DND-41 (cell line): Measurements from ENCODE around the gene TMCC1.

Experiments used
- ATAC-seq: fragments of 200-7000 bp; cut with Tn5 transposase; 3 replicates; pipeline ENCODE4 v1.9.1; 2021; ENCODE audit warnings: low read depth; ENCODE audit not compliant: insufficient read depth
- DNase-seq: peaks from one replicate; pipeline ENCODE4 v3.0.0-alpha.2; 2020
- H2AFZ ChIP-seq: 2 replicates; pipeline ENCODE4 v1.6.0; 2012; ENCODE audit warnings: low read depth, low read length
- H3K27ac ChIP-seq: 2 replicates; pipeline ENCODE4 v1.5.1; 2012; ENCODE audit warnings: low read length, inconsistent platforms
- H3K27me3 ChIP-seq: fragments of 200-600 bp; sonication (generic); 2 replicates; pipeline ENCODE4 v1.6.0; 2012; ENCODE audit warnings: low read length, mild to moderate bottlenecking, inconsistent platforms; ENCODE audit not compliant: insufficient read depth, poor library complexity
- H3K36me3 ChIP-seq: 2 replicates; pipeline ENCODE4 v1.5.1; 2012; ENCODE audit warnings: low read length, inconsistent platforms; ENCODE audit not compliant: insufficient read depth
- H3K4me1 ChIP-seq: 2 replicates; pipeline ENCODE4 v1.5.1; 2012; ENCODE audit warnings: mild to moderate bottlenecking, low read length; ENCODE audit not compliant: insufficient read depth
- H3K4me2 ChIP-seq: 2 replicates; pipeline ENCODE4 v1.6.0; 2012; ENCODE audit warnings: mild to moderate bottlenecking, moderate library complexity, low read length, inconsistent platforms; ENCODE audit not compliant: insufficient read depth
- H3K4me3 ChIP-seq, 2 experiments: fragments of 200-600 bp in 1 of 2; shearing (Covaris generic) in 1 of 2; 2 replicates each; pipeline ENCODE4 v1.5.1; 2012 to 2016; ENCODE audit warnings: inconsistent platforms in 2 of 2, low read length in 2 of 2, mild to moderate bottlenecking in 2 of 2, low read depth in 1 of 2, moderate library complexity in 1 of 2
- H3K79me2 ChIP-seq: 2 replicates; pipeline ENCODE4 v1.6.0; 2012; ENCODE audit warnings: low read length, inconsistent platforms; ENCODE audit not compliant: insufficient read depth
- H3K9ac ChIP-seq: 2 replicates; pipeline ENCODE4 v1.6.0; 2012; ENCODE audit warnings: low read depth, mild to moderate bottlenecking, inconsistent platforms, low read length, moderate library complexity
- H3K9me3 ChIP-seq: 2 replicates; pipeline ENCODE4 v1.5.1; 2012; ENCODE audit warnings: low read length, moderate library complexity, mild to moderate bottlenecking, inconsistent platforms; ENCODE audit not compliant: insufficient read depth, severe bottlenecking
- H4K20me1 ChIP-seq: 2 replicates; pipeline ENCODE4 v1.6.0; 2012; ENCODE audit warnings: low read length; ENCODE audit not compliant: insufficient read depth
- EZH2 ChIP-seq: IDR thresholded peaks from 3 replicates; pipeline ENCODE4 v1.6.1; 2012; ENCODE audit warnings: borderline replicate concordance, low read depth, mild to moderate bottlenecking, moderate library complexity, low read length, inconsistent platforms; ENCODE audit not compliant: severe bottlenecking
- TF ChIP-seq, protein P1 (sequence below): IDR thresholded peaks from 2 replicates; pipeline ENCODE4 v1.5.1; 2012; ENCODE audit warnings: borderline replicate concordance, low read length, moderate library complexity, mild to moderate bottlenecking; ENCODE audit not compliant: poor library complexity, severe bottlenecking; ENCODE audit errors: extremely low read depth

The TMCC1 gene

DNA sequence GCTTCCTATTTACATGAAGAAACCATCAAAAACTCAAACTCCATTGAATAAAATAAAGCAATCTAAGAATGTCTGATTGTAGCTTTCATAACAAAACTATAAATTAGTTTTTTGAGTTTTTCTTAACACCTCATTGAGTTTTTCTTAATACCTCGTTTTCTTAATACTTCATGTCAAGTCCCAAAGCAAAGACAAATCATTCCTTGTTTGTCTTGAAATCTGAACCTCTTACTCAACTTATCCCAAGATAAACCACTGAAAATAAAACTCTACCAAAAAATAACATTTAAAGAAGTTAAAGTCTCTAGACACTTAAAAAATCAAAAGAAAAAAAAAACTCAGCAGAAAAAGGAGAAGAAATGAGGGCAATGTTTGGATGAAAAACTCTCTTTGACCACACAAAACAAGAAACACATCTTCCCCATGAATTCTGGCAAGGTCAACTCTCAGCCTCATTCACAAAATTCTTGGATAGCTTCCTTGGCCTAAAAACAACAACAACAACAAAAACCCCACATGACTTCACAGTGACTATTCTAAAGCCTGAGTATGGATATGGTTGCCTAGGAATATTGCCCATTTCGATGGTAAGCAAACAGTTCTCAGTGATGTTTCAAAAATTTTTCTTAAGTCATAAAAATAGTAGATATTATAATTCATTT lies 38.2 kb downstream of the TMCC1 start:
- Histone ChIP-seq H2AFZ (no peak overlapping the region), H3K27me3 (no peaks in the 10 kb centered on the region), H3K36me3 (peaks cover 35% of the 10 kb centered on the region), H4K20me1 (no peaks in the 10 kb centered on the region), H3K9ac (no peak overlapping the region), H3K4me1 (no peaks in the 10 kb centered on the region), H3K79me2 (peaks cover 52% of the 10 kb centered on the region), H3K27ac (no peak overlapping the region), H3K9me3 (peaks cover 3% of the 10 kb centered on the region), H3K4me3 (no peak overlapping the region), H3K4me2 (no peak overlapping the region)
- DNase-seq (no peak), ATAC-seq (no peak)
- no peak for TF ChIP-seq EZH2
- TF ChIP-seq, protein P1, sequence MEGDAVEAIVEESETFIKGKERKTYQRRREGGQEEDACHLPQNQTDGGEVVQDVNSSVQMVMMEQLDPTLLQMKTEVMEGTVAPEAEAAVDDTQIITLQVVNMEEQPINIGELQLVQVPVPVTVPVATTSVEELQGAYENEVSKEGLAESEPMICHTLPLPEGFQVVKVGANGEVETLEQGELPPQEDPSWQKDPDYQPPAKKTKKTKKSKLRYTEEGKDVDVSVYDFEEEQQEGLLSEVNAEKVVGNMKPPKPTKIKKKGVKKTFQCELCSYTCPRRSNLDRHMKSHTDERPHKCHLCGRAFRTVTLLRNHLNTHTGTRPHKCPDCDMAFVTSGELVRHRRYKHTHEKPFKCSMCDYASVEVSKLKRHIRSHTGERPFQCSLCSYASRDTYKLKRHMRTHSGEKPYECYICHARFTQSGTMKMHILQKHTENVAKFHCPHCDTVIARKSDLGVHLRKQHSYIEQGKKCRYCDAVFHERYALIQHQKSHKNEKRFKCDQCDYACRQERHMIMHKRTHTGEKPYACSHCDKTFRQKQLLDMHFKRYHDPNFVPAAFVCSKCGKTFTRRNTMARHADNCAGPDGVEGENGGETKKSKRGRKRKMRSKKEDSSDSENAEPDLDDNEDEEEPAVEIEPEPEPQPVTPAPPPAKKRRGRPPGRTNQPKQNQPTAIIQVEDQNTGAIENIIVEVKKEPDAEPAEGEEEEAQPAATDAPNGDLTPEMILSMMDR, result no peak

DNA sequence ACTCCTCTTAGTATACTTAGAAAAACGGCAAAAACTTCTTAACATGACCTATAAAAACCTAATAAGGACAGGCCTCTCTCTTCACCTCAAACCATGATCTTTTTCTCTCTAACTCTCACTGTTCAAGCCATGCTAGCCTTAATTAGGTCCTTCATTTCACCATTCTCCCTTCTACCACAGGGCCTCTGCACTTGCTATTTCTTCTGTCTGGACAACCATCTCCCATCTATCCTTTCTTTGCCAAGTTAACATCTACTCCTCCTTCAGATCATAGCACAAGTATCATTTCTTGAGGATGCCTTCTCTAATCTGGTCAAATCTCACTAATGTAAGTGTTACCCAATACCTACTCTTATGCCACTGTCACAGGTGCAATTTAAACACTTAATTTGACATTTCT lies 39.1 kb downstream of the TMCC1 start:
- H3K27me3 ChIP-seq, result no peaks in the 10 kb centered on the region
- no peaks in the 10 kb centered on the region for H3K4me1 ChIP-seq
- peaks cover 33% of the 10 kb centered on the region for H3K36me3 ChIP-seq
- no peak overlapping the region for H3K4me2 ChIP-seq
- H3K9ac ChIP-seq, result no peak overlapping the region
- H2AFZ ChIP-seq, result no peak overlapping the region
- peaks cover 58% of the 10 kb centered on the region for H3K79me2 ChIP-seq
- no peak overlapping the region for H3K27ac ChIP-seq
- no peak for TF ChIP-seq EZH2
- TF ChIP-seq, protein P1, result no peak
- no peak overlapping the region for H3K4me3 ChIP-seq
- no peaks in the 10 kb centered on the region for H4K20me1 ChIP-seq
- DNase-seq (no peak), ATAC-seq (no peak)
- H3K9me3 ChIP-seq, result peaks cover 6% of the 10 kb centered on the region

DNA sequence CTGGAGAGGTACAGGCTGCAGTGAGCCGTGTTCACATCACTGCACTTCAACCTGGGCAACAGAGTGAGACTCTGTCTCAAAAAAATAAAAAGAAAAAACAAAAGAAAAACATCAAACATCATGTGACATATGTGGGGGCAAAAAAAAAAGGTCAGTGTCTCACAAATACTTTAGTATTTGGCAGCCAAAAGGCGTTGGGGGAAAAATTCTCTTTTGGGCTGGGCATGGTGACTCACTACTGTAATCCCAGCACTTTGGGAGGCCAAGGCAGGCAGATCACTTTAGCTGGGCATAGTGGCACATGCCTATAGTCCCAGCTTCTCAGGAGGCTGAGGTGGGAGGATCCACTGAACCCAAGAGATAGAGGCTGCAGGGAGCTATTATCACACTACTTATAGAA lies 47.6 kb downstream of the TMCC1 start:
- no peaks in the 10 kb centered on the region for H4K20me1 ChIP-seq
- DNase-seq (no peak), ATAC-seq (no peak)
- H2AFZ ChIP-seq, result no peak overlapping the region
- no peak overlapping the region for H3K4me3 ChIP-seq
- no peak overlapping the region for H3K27ac ChIP-seq
- TF ChIP-seq, protein P1, result no peak
- peaks cover 6% of the 10 kb centered on the region for H3K9me3 ChIP-seq
- peaks cover 18% of the 10 kb centered on the region for H3K79me2 ChIP-seq
- peaks cover 9% of the 10 kb centered on the region; the same call in 1 of the 2 replicates for H3K36me3 ChIP-seq
- H3K9ac ChIP-seq, result no peak overlapping the region
- no peaks in the 10 kb centered on the region for H3K4me1 ChIP-seq
- no peaks in the 10 kb centered on the region for H3K27me3 ChIP-seq
- no peak overlapping the region for H3K4me2 ChIP-seq
